ENCODE results near the gene SLAMF8. TPM values are rescaled to one million over a fixed set of nuclear protein-coding genes. Genes with fewer than 3 reads are reported as not detected.

Gene SLAMF8
- total and polyA plus RNA-seq, 2 of the 8 experiments (the other 6 are each of a cell fraction or from before 2014, with no cell fraction given): not detected

DNA sequence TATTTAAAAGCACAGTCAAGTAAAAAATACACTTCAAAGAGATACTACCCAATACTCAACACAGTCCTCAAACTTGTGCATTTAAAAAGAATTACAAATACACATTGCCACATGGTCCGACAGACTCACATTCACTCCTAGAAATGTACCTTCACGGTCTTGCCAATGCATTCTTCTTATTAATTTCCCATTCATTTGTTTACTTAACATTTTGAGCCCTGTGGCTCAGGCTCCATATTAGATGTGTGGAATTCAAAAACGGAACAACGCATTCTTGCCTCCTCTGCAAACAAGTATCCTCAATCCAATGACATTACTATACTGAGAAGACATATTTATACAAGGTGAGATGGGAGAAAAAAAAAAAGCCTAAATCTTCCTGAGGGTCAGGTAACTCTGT, 48.4 kb upstream of the SLAMF8 start (continued):
- TF ChIP-seq USF2 (IDR thresholded peaks at IDR 0.05; ENCODE audit: low read length) (no peak), KDM5A (IDR thresholded peaks at IDR 0.05; ENCODE audit: low read length) (no peak), EGR1 (IDR thresholded peaks at IDR 0.05; ENCODE audit: borderline replicate concordance, low read depth, low read length) (no peak)
- TF ChIP-seq, protein P1, sequence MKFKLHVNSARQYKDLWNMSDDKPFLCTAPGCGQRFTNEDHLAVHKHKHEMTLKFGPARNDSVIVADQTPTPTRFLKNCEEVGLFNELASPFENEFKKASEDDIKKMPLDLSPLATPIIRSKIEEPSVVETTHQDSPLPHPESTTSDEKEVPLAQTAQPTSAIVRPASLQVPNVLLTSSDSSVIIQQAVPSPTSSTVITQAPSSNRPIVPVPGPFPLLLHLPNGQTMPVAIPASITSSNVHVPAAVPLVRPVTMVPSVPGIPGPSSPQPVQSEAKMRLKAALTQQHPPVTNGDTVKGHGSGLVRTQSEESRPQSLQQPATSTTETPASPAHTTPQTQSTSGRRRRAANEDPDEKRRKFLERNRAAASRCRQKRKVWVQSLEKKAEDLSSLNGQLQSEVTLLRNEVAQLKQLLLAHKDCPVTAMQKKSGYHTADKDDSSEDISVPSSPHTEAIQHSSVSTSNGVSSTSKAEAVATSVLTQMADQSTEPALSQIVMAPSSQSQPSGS (IDR thresholded peaks at IDR 0.05; ENCODE audit: low read length): no peak
